ENCODE measurements around the gene APOBEC4. TPM values are rescaled to one million over a fixed set of nuclear protein-coding genes. Genes with fewer than 3 reads are reported as not detected.
A peak's percentile ranks its signal among the peaks of the same experiment; 100 is the strongest.

Gene APOBEC4
- total and polyA plus RNA-seq, 10 of the 15 experiments (the other 5 are each of a cell fraction or from before 2014, with no cell fraction given) = 0.04 to 0.25 (median 0.06) TPM; not detected in 5

DNA sequence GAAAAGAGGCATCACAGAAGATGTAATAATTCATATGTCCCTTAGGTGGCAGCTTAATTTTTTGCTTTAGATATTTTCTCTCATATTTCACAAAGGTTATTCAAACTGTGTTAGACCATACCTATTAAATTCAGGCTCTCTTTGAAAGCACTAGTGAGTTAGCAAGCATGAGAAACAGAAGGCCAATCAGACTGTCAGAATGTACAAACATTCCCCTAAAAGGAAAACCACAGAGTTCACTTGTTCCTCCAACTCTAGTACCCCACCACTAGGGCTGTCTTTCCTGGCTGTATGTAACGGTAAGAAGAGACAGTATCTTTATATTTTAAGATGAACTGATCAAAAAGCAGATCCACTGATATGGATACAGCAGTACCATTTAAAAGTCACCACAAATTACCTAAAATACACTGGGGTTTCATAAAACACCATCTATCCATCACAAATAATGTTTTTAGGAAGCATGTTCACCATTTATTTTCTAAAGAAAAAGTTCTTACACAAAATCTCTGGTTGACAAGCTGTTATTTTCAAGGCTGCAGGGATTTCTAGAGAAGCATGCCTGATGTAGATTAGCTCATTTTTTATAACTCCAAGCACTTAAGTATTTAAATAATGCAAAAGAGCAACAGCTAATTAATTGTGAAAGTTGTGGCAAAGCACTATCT, 19.3 kb downstream of the APOBEC4 start (continued):
- TF ChIP-seq, protein P1, sequence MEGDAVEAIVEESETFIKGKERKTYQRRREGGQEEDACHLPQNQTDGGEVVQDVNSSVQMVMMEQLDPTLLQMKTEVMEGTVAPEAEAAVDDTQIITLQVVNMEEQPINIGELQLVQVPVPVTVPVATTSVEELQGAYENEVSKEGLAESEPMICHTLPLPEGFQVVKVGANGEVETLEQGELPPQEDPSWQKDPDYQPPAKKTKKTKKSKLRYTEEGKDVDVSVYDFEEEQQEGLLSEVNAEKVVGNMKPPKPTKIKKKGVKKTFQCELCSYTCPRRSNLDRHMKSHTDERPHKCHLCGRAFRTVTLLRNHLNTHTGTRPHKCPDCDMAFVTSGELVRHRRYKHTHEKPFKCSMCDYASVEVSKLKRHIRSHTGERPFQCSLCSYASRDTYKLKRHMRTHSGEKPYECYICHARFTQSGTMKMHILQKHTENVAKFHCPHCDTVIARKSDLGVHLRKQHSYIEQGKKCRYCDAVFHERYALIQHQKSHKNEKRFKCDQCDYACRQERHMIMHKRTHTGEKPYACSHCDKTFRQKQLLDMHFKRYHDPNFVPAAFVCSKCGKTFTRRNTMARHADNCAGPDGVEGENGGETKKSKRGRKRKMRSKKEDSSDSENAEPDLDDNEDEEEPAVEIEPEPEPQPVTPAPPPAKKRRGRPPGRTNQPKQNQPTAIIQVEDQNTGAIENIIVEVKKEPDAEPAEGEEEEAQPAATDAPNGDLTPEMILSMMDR (IDR thresholded peaks at IDR 0.05 in 2 of 3, conservative IDR thresholded peaks at IDR 0.05 in 1 of 3; ENCODE audit: control insufficient read depth in 2 of 3, extremely low read depth in 1 of 3, insufficient read depth in 1 of 3, low read depth in 3 of 3, low read length in 3 of 3) = peak; percentile 15 to 45 (median 43); a peak in 5 of 6 replicates
- no peak for TF ChIP-seq SUZ12 (IDR thresholded peaks at IDR 0.05; ENCODE audit: unreplicated experiment)
- TF ChIP-seq, protein P2, sequence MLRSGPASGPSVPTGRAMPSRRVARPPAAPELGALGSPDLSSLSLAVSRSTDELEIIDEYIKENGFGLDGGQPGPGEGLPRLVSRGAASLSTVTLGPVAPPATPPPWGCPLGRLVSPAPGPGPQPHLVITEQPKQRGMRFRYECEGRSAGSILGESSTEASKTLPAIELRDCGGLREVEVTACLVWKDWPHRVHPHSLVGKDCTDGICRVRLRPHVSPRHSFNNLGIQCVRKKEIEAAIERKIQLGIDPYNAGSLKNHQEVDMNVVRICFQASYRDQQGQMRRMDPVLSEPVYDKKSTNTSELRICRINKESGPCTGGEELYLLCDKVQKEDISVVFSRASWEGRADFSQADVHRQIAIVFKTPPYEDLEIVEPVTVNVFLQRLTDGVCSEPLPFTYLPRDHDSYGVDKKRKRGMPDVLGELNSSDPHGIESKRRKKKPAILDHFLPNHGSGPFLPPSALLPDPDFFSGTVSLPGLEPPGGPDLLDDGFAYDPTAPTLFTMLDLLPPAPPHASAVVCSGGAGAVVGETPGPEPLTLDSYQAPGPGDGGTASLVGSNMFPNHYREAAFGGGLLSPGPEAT (IDR thresholded peaks at IDR 0.05; ENCODE audit: low read depth) = 0 out of 2 replicates have a peak, but pooled peaks have one; percentile 18
- no peak; the same call in 1 of the 2 replicates for TF ChIP-seq IKZF1 (conservative IDR thresholded peaks at IDR 0.05)
- no peak for TF ChIP-seq GATAD2B (conservative IDR thresholded peaks at IDR 0.05; ENCODE audit: low read depth)
- no peak for TF ChIP-seq EED (IDR thresholded peaks at IDR 0.05; ENCODE audit: low read depth)
- TF ChIP-seq MEF2B (IDR thresholded peaks at IDR 0.05; ENCODE audit: partially characterized antibody, poor library complexity, severe bottlenecking) = no peak
- TF ChIP-seq NFYB (IDR thresholded peaks at IDR 0.05; ENCODE audit: insufficient read depth, low read depth, low read length) = peak; percentile 71; the same call in 1 of the 2 replicates
- no peak for TF ChIP-seq PAX8 (IDR thresholded peaks at IDR 0.05)
- no peak for TF ChIP-seq LARP7 (IDR thresholded peaks at IDR 0.05)
- TF ChIP-seq, protein P3, sequence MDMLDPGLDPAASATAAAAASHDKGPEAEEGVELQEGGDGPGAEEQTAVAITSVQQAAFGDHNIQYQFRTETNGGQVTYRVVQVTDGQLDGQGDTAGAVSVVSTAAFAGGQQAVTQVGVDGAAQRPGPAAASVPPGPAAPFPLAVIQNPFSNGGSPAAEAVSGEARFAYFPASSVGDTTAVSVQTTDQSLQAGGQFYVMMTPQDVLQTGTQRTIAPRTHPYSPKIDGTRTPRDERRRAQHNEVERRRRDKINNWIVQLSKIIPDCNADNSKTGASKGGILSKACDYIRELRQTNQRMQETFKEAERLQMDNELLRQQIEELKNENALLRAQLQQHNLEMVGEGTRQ (IDR thresholded peaks at IDR 0.05; ENCODE audit: borderline replicate concordance, low read depth, low read length) = no peak
- TF ChIP-seq SRF (IDR thresholded peaks at IDR 0.05; ENCODE audit: low read depth in 2 of 2, low read length in 2 of 2) = peak; percentile 76 to 98
- TF ChIP-seq CHD2 (IDR thresholded peaks at IDR 0.05; ENCODE audit: borderline replicate concordance, low read depth, low read length) = no peak
- TF ChIP-seq SIN3A (IDR thresholded peaks at IDR 0.05; ENCODE audit: low read depth, low read length) = no peak
- no peak for TF ChIP-seq PAX5 (IDR thresholded peaks at IDR 0.05; ENCODE audit: borderline replicate concordance, low read depth, low read length)
- TF ChIP-seq SUPT20H (IDR thresholded peaks at IDR 0.05; ENCODE audit: borderline replicate concordance, control insufficient read depth, low read depth, low read length) = no peak
- no peak for TF ChIP-seq RB1 (IDR thresholded peaks at IDR 0.05; ENCODE audit: borderline replicate concordance)
- TF ChIP-seq, protein P4, sequence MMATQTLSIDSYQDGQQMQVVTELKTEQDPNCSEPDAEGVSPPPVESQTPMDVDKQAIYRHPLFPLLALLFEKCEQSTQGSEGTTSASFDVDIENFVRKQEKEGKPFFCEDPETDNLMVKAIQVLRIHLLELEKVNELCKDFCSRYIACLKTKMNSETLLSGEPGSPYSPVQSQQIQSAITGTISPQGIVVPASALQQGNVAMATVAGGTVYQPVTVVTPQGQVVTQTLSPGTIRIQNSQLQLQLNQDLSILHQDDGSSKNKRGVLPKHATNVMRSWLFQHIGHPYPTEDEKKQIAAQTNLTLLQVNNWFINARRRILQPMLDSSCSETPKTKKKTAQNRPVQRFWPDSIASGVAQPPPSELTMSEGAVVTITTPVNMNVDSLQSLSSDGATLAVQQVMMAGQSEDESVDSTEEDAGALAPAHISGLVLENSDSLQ (IDR thresholded peaks at IDR 0.05) = 0 out of 2 replicates have a peak, but pooled peaks have one; percentile 19
- 0 out of 2 replicates have a peak, but pooled peaks have one; percentile 34 for TF ChIP-seq NFIC (IDR thresholded peaks at IDR 0.05; ENCODE audit: low read depth, low read length)
- TF ChIP-seq, protein P5, sequence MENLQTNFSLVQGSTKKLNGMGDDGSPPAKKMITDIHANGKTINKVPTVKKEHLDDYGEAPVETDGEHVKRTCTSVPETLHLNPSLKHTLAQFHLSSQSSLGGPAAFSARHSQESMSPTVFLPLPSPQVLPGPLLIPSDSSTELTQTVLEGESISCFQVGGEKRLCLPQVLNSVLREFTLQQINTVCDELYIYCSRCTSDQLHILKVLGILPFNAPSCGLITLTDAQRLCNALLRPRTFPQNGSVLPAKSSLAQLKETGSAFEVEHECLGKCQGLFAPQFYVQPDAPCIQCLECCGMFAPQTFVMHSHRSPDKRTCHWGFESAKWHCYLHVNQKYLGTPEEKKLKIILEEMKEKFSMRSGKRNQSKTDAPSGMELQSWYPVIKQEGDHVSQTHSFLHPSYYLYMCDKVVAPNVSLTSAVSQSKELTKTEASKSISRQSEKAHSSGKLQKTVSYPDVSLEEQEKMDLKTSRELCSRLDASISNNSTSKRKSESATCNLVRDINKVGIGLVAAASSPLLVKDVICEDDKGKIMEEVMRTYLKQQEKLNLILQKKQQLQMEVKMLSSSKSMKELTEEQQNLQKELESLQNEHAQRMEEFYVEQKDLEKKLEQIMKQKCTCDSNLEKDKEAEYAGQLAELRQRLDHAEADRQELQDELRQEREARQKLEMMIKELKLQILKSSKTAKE (IDR thresholded peaks at IDR 0.05; ENCODE audit: low read depth, poor library complexity, severe bottlenecking) = no peak
- TF ChIP-seq HDAC6 (IDR thresholded peaks at IDR 0.05; ENCODE audit: unreplicated experiment) = no peak
- TF ChIP-seq CREB1 (IDR thresholded peaks at IDR 0.05; ENCODE audit: low read depth) = peak; percentile 7; the same call in 1 of the 2 replicates
